K562 (cell line): ENCODE results near the gene KRTAP5-1. TPM values are rescaled to one million over a fixed set of nuclear protein-coding genes. Genes with fewer than 3 reads are reported as not detected.
A peak's percentile ranks its signal among the peaks of the same experiment; 100 is the strongest.

Experiments used
- AFF1 ChIP-seq, 2 experiments: fragments of 450-650 bp; IDR thresholded peaks; 2 replicates each; pipeline ENCODE4 v1.6.1; 2018; ENCODE audit warnings: mild to moderate bottlenecking in 2 of 2, low read depth in 1 of 2; ENCODE audit not compliant: partially characterized antibody in 2 of 2
- ATF1 ChIP-seq, 2 experiments: fragments of 450-650 bp in 1 of 2; IDR thresholded peaks; 2 replicates each; pipeline ENCODE4 v1.6.1; 2016; ENCODE audit warnings: missing compliant biosample characterization in 1 of 2, missing genetic modification characterization in 1 of 2
- ATF3 ChIP-seq, 2 experiments: fragments of 450-650 bp in 1 of 2; sonication (generic) in 1 of 2; formaldehyde crosslinking in 1 of 2; IDR thresholded peaks in 1 of 2; conservative IDR thresholded peaks in 1 of 2; 2 replicates each; pipeline versions ENCODE4 v1.6.1 to v1.8.1; 2016 to 2023; ENCODE audit warnings: mild to moderate bottlenecking in 2 of 2, moderate library complexity in 2 of 2, inconsistent platforms in 1 of 2, missing genetic modification reagents in 1 of 2
- BRD4 ChIP-seq: fragments of 200-600 bp; sonication (generic); IDR thresholded peaks from 2 replicates; pipeline ENCODE4 v1.6.1; 2017; ENCODE audit warnings: inconsistent platforms
- CAMTA2 ChIP-seq: fragments of 250-450 bp; sonication (Bioruptor Pico); conservative IDR thresholded peaks from 2 replicates; pipeline ENCODE4 v1.5.1; 2022
- ELF4 ChIP-seq: fragments of 450-650 bp; formaldehyde crosslinking; IDR thresholded peaks from 2 replicates; pipeline ENCODE4 v1.4.0; 2022; ENCODE audit warnings: missing genetic modification characterization
- ERF ChIP-seq: fragments of 450-650 bp; formaldehyde crosslinking; IDR thresholded peaks from 2 replicates; pipeline ENCODE4 v1.4.0; 2020; ENCODE audit warnings: mild to moderate bottlenecking, mixed read lengths
- GABPA ChIP-seq: fragments of 200-800 bp; sonication (Bioruptor generic); conservative IDR thresholded peaks from 2 replicates; pipeline ENCODE4 v1.6.1; 2016; ENCODE audit warnings: low read depth, missing genetic modification characterization, missing compliant biosample characterization
- MYBL2 ChIP-seq, 2 experiments: fragments of 450-650 bp in 1 of 2; sonication (generic) in 1 of 2; formaldehyde crosslinking in 1 of 2; IDR thresholded peaks; 2 replicates each; pipeline versions ENCODE4 v1.6.1 to v1.8.1; 2017 to 2022; ENCODE audit warnings: borderline replicate concordance in 1 of 2, inconsistent platforms in 1 of 2, low read depth in 1 of 2, mild to moderate bottlenecking in 1 of 2, missing genetic modification reagents in 1 of 2, moderate library complexity in 1 of 2
- PHB ChIP-seq: fragments of 250-450 bp; sonication (Bioruptor Pico); IDR thresholded peaks from 2 replicates; pipeline ENCODE4 v1.5.0; 2021
- RB1 ChIP-seq: fragments of 450-650 bp; IDR thresholded peaks from 2 replicates; pipeline ENCODE4 v1.6.1; 2017; ENCODE audit warnings: low read depth, mild to moderate bottlenecking
- SMARCC2 ChIP-seq: fragments of 450-650 bp; IDR thresholded peaks from 2 replicates; pipeline ENCODE4 v1.6.1; 2017; ENCODE audit warnings: antibody characterized with exemption, moderate library complexity, mild to moderate bottlenecking, low read depth
- XRCC3 ChIP-seq: fragments of 450-650 bp; IDR thresholded peaks from 2 replicates; pipeline ENCODE4 v1.6.1; 2017; ENCODE audit warnings: mild to moderate bottlenecking, moderate library complexity
- ZHX1 ChIP-seq: fragments of 150-350 bp; conservative IDR thresholded peaks from 2 replicates; pipeline ENCODE4 v1.6.1; 2014; ENCODE audit warnings: low read length
- ZNF143 ChIP-seq: sonication (generic); formaldehyde crosslinking; IDR thresholded peaks from 2 replicates; pipeline ENCODE4 v1.9.0; 2022; ENCODE audit warnings: mild to moderate bottlenecking, missing genetic modification reagents
- ZNF3 ChIP-seq: fragments of 250-450 bp; sonication (Bioruptor Pico); IDR thresholded peaks from 2 replicates; pipeline ENCODE4 v1.5.0; 2021; ENCODE audit warnings: mild to moderate bottlenecking, moderate library complexity
- ZNF507 ChIP-seq: conservative IDR thresholded peaks from 2 replicates; pipeline ENCODE4 v1.6.1; 2017; ENCODE audit warnings: missing genetic modification characterization, missing compliant biosample characterization
- polyA plus RNA-seq, 8 experiments: library from polyadenylated mRNA; depleted of rRNA in 4 of 8; stranded (reverse) in 5 of 8; unstranded in 3 of 8; fragments of >200 nt; fragmentation: Nextera tagmentation in 2 of 8; fragmentation: Illumina TruSeq in 1 of 8; extraction: Ambion mirVana in 2 of 8; extraction: Trizol in 1 of 8; gene quantifications; 2 replicates each; pipeline versions ENCODE4 v1.2.1 to v1.2.3, GENCODE V29; 2011 to 2014; ENCODE audit warnings: inconsistent platforms in 1 of 8, missing spikeins in 1 of 8
- total RNA-seq, 7 experiments: library from RNA; depleted of rRNA in 6 of 7; stranded (reverse); fragments of >200 nt in 6 of 7; fragmentation: Illumina TruSeq in 2 of 7; extraction: Trizol in 2 of 7; gene quantifications; 2 replicates each; pipeline versions ENCODE4 v1.2.1 to v1.2.3, GENCODE V29; 2011 to 2021; ENCODE audit warnings: low replicate concordance in 1 of 7
- TF ChIP-seq, protein P1 (sequence below): fragments of 250-450 bp; sonication (Bioruptor Pico); IDR thresholded peaks from 2 replicates; pipeline ENCODE4 v1.8.0; 2022; ENCODE audit warnings: inconsistent platforms, mild to moderate bottlenecking, moderate library complexity, borderline replicate concordance

The KRTAP5-1 gene
- total and polyA plus RNA-seq, 9 of the 15 experiments (the other 6 are each of a cell fraction or from before 2014, with no cell fraction given) = not detected

DNA sequence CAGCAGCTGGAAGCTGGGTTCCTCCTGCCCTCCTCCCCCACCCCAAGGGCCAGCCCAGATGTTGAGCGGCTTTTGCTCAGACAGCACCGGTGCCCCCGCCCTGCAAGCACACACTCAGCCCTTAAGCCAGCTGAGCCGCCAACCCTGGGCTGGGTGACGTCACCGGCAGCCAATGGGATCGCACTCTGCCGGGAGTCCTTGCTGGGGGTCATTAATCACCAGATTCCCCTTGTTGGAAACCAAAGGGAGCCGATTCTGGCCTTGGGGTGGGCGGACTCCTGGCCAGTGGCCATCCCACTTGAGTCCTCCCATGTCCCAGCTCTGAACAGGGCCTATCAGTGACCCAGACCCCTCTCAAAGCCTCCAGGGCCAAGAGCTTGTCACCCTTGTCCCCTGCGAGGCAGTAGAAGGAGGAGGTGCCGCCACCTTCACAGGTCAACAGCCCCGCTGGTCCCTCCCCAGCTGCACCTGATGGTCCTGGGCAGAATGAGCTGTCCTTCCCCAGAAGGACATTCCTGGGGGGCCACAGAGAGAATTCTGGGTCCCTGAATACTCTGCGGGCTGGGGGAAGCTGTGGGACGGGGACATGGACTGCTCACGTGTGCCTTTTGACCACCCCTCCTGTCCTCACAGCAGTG is 20.4 kb downstream of the KRTAP5-1 start (continued):
- no peak for TF ChIP-seq MYBL2 (IDR thresholded peaks at IDR 0.05; ENCODE audit: low read depth)
- TF ChIP-seq MYBL2 (CRISPR knock-in tag; IDR thresholded peaks at IDR 0.05; ENCODE audit: borderline replicate concordance) = no peak
- no peak for TF ChIP-seq ELF4
- no peak for TF ChIP-seq GABPA (tag)
- TF ChIP-seq ATF3 (IDR thresholded peaks at IDR 0.05) = peak; percentile 99
- no peak for TF ChIP-seq ATF3 (CRISPR knock-in tag; conservative IDR thresholded peaks at IDR 0.05)
- no peak for TF ChIP-seq BRD4
- no peak for TF ChIP-seq PHB (CRISPR knock-in tag)
- no peak for TF ChIP-seq AFF1 (IDR thresholded peaks at IDR 0.05; ENCODE audit: low read depth in 1 of 2, partially characterized antibody in 2 of 2)
- no peak for TF ChIP-seq SMARCC2
- TF ChIP-seq ZNF143 (CRISPR knock-in tag) = no peak
- TF ChIP-seq CAMTA2 (CRISPR knock-in tag) = no peak
- no peak for TF ChIP-seq ATF1 (CRISPR knock-in tag; IDR thresholded peaks at IDR 0.05)
- peak; percentile 63 for TF ChIP-seq ATF1 (tag; IDR thresholded peaks at IDR 0.05)
- TF ChIP-seq, protein P1, sequence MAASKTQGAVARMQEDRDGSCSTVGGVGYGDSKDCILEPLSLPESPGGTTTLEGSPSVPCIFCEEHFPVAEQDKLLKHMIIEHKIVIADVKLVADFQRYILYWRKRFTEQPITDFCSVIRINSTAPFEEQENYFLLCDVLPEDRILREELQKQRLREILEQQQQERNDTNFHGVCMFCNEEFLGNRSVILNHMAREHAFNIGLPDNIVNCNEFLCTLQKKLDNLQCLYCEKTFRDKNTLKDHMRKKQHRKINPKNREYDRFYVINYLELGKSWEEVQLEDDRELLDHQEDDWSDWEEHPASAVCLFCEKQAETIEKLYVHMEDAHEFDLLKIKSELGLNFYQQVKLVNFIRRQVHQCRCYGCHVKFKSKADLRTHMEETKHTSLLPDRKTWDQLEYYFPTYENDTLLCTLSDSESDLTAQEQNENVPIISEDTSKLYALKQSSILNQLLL (CRISPR knock-in tag) = no peak
- TF ChIP-seq ZHX1 = no peak
- TF ChIP-seq RB1 = no peak
- TF ChIP-seq XRCC3 = no peak
- TF ChIP-seq ZNF3 (CRISPR knock-in tag) = no peak
- TF ChIP-seq ERF = no peak
- TF ChIP-seq ZNF507 (tag) = no peak
